OCI-LY7 (cell line): Measurements from ENCODE around the gene SERPINA5.

Source experiments
- CTCF ChIP-seq: fragments of 200-600 bp; sonication (generic); conservative IDR thresholded peaks from 2 replicates; pipeline ENCODE4 v1.5.1; 2014; ENCODE audit warnings: mild to moderate bottlenecking, antibody characterized with exemption, low read length, moderate library complexity, mixed read lengths
- EZH2phosphoT487 ChIP-seq: fragments of 200-600 bp; sonication (generic); IDR thresholded peaks from 2 replicates; pipeline ENCODE4 v1.6.1; 2018; ENCODE audit warnings: low read depth, borderline replicate concordance, mild to moderate bottlenecking, mixed run types, antibody characterized with exemption, low read length, moderate library complexity, mixed read lengths

- no peak for TF ChIP-seq CTCF
- TF ChIP-seq EZH2phosphoT487: no peak
Measured at GRCh38 chr14:94586635-94587034, 5.4 kb downstream of the SERPINA5 start.
